ENCODE results near the gene TYRP1. TPM values are rescaled to one million over a fixed set of nuclear protein-coding genes. Genes with fewer than 3 reads are reported as not detected.
"Not testable (repeated sequence)": the region's sequence is repeated elsewhere in the genome, so short reads cannot be mapped to it uniquely, and the experiment has no call there.

Gene TYRP1
- total RNA-seq, 4 donors from 2014 or later = 0.84 to 10.3 (median 1.6) TPM

GRCh38 chr9:12666813-12667212 lies 26.4 kb upstream of the TYRP1 start:
- no peak for ATAC-seq
- Histone ChIP-seq H3K4me1 (no peaks in the 10 kb centered on the region), H3K9me3 (no peaks in the 10 kb centered on the region), H3K36me3 (no peaks in the 10 kb centered on the region), H3K27ac (no peak overlapping the region), H3K27me3 (no peaks in the 10 kb centered on the region), H3K4me3 (no peak overlapping the region)
- intact Hi-C loops (cut with DNase I; ENCODE audit: low total_unique reads) = no loop called here
- in situ Hi-C loops (cut with MboI; ENCODE audit: low sequenced_read_pairs in 4 of 4) = no loop called here
- TF ChIP-seq CTCF (IDR thresholded peaks at IDR 0.05 in 4 of 5, conservative IDR thresholded peaks at IDR 0.05 in 1 of 5) = no peak
- TF ChIP-seq POLR2A (IDR thresholded peaks at IDR 0.05) = no peak
- DNase-seq = no peak

GRCh38 chr9:12667892-12668291 lies 25.3 kb upstream of the TYRP1 start:
- in situ Hi-C loops (cut with MboI; ENCODE audit: low sequenced_read_pairs in 4 of 4) (no loop called here), intact Hi-C loops (cut with DNase I; ENCODE audit: low total_unique reads) (no loop called here)
- no peaks in the 10 kb centered on the region for H3K27me3 ChIP-seq
- no peak overlapping the region for H3K4me3 ChIP-seq
- no peak overlapping the region for H3K27ac ChIP-seq
- ATAC-seq (no peak), DNase-seq (no peak)
- no peaks in the 10 kb centered on the region for H3K9me3 ChIP-seq
- no peaks in the 10 kb centered on the region for H3K4me1 ChIP-seq
- no peaks in the 10 kb centered on the region for H3K36me3 ChIP-seq
- TF ChIP-seq POLR2A (IDR thresholded peaks at IDR 0.05) (no peak), CTCF (IDR thresholded peaks at IDR 0.05 in 4 of 5, conservative IDR thresholded peaks at IDR 0.05 in 1 of 5) (no peak)

- Histone ChIP-seq H3K4me3 (no peak overlapping the region), H3K27ac (no peak overlapping the region), H3K36me3 (no peaks in the 10 kb centered on the region), H3K4me1 (no peaks in the 10 kb centered on the region), H3K27me3 (no peaks in the 10 kb centered on the region), H3K9me3 (no peaks in the 10 kb centered on the region)
- no peak for ATAC-seq
- no peak for DNase-seq
- in situ Hi-C loops (cut with MboI; ENCODE audit: low sequenced_read_pairs in 4 of 4) (no loop called here), intact Hi-C loops (cut with DNase I; ENCODE audit: low total_unique reads) (no loop called here)
- TF ChIP-seq POLR2A (IDR thresholded peaks at IDR 0.05) (no peak), CTCF (IDR thresholded peaks at IDR 0.05 in 4 of 5, conservative IDR thresholded peaks at IDR 0.05 in 1 of 5) (no peak)
These were observed 23.2 kb upstream of the TYRP1 start for GRCh38 chr9:12670006-12670405.

GRCh38 chr9:12674961-12675360 lies 18.2 kb upstream of the TYRP1 start:
- Histone ChIP-seq H3K27me3 (no peaks in the 10 kb centered on the region), H3K4me1 (no peaks in the 10 kb centered on the region), H3K4me3 (no peak overlapping the region), H3K36me3 (no peaks in the 10 kb centered on the region), H3K27ac (no peak overlapping the region), H3K9me3 (no peaks in the 10 kb centered on the region)
- intact Hi-C loops (cut with DNase I; ENCODE audit: low total_unique reads) (no loop called here), in situ Hi-C loops (cut with MboI; ENCODE audit: low sequenced_read_pairs in 4 of 4) (no loop called here)
- ATAC-seq (no peak), DNase-seq (no peak)
- TF ChIP-seq POLR2A (IDR thresholded peaks at IDR 0.05) = no peak
- TF ChIP-seq CTCF (IDR thresholded peaks at IDR 0.05 in 4 of 5, conservative IDR thresholded peaks at IDR 0.05 in 1 of 5) = no peak

- in situ Hi-C loops (cut with MboI; ENCODE audit: low sequenced_read_pairs in 4 of 4); H3K27ac ChIP-seq; DNase-seq; H3K9me3 ChIP-seq; H3K27me3 ChIP-seq; H3K4me1 ChIP-seq; H3K4me3 ChIP-seq; intact Hi-C loops (cut with DNase I; ENCODE audit: low total_unique reads); ATAC-seq; H3K36me3 ChIP-seq: not testable (repeated sequence)
These were observed 15.6 kb upstream of the TYRP1 start for GRCh38 chr9:12677462-12678126.
